ENCODE measurements around the gene CRYGB.
A peak's percentile ranks its signal among the peaks of the same experiment; 100 is the strongest.
"Not testable (repeated sequence)": the region's sequence is repeated elsewhere in the genome, so short reads cannot be mapped to it uniquely, and the experiment has no call there.

CRYGB gene

DNA sequence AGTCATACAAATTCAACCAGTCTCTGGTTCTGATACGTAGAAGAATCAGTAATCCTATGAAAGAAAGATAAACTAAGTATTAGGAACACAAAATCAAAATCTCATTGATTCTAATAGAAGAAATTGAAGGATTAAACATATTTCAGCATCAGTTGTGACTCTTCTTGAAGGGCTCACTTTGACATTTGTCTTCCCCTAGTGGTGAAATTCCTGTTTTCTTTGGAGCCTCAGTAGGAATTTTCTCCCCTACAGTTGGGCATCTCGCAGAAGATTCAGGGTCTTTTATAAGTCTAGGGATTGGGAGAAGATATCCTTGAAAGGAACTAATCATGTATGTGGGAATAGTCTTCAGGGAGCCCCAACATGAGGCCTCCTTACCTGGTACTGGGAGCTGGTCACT is 2.8 kb upstream of the CRYGB start:
- DNase-seq: no peak

DNA sequence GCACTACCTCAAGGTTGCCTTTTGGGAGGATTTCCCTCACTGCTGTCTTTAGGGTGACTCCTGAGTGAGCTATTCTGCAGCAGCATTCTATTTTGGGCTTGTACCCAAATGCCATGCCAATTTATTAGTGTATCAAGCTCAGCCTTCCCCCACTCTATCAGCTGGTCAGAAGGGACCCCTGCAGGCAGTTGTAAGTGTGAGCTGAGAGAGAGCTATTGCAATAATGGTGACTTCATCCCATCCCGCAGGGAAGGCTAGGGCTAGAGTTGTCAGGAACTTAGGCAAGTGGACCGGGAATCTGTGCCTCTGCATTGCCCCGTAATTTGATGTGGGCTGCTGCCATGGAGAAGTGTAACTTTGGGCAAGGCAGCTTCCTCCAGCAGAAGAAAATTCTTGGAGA is 1.8 kb upstream of the CRYGB start:
- DNase-seq: no peak

DNA sequence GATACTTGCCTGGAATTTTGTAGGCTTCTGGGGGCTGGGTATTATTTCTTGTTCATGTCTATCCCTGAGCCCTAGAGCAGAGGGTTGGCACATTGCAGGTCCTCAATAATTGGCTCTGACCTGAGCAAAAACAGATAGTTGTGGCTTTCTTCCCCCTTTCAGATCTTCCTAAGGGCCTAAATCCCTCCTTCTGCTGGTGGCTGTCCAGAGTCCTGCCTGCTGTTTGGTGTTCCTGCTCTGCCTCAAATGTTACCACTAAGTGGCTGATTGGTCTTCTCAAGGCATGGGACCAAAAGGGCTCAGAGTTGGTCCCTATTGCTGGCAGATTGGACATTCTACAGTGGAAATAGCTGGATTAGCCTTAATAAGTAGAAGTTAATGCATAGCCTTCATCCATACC is 1.1 kb upstream of the CRYGB start:
- DNase-seq: no peak

DNA sequence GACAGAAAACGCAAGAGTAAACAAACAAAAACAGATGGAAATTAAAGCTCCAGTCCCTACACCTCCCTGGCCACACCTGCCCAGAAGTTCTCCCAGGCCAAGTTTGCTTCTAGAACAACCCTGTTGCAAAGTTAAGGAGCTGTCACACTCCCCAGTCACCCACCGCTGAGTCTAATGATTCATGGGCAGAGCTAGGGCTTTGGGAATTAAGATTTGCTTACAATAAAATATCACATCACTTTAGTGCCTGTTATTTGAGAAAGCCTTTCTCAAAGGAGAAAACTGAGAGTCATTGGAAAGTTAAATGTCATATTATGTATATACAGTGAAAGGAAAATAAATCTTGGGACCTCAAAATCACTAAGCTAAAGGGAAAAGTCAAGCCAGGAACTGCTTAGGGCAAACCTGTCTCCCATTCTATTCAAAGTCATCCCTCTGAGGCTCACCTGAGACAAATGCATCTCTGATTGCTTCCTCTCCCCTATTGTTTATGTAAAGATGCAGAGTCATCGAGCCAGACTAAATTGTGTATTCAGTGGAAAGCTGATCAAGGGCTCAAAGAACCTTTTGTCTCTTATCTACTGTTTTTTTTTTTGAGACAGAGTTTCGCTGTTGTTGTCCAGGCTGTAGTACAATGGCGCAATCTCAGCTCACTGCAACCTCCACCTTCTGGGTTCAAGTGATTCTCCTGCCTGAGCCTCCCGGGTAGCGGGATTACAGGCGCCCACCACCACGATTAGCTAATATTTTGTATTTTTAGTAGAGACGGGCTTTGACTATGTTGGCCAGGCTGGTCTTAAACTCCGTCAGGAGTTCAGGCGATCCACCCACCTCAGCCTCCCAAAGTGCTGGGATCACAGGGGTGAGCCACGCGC is 2.8 kb downstream of the CRYGB start:
- no peak for DNase-seq

DNA sequence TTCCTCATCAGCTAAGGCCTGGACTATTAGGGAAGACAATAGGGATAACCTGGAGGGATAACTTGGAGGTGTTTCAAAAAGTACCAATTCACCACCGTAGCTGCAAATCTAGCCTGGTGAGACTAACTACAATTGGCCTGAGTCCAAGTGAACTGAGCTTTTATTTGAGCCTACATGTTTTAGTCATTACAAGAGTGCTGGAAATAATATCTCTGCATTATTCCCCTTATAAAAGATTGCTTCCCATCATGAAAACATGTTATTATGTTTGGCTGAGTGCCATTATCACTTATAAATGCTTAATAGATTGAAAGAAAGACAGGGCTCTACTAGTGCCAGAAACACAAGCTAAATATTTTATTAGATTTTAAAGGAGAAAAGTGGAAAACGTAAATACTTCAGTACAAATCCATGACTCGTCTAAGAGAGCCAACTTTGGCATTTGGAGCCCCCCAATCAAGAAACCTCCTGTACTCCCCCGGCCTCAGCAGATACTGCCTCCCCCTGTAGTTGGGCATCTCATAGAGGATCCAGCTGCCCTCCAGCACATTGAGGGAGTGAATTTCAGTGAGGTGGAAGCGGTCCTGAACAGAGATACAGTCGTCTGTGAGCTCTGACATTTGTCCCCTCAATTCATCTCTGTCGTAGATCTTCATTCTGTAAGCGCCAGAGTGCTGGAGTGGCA is 3.6 kb downstream of the CRYGB start:
- DNase-seq: no peak

DNA sequence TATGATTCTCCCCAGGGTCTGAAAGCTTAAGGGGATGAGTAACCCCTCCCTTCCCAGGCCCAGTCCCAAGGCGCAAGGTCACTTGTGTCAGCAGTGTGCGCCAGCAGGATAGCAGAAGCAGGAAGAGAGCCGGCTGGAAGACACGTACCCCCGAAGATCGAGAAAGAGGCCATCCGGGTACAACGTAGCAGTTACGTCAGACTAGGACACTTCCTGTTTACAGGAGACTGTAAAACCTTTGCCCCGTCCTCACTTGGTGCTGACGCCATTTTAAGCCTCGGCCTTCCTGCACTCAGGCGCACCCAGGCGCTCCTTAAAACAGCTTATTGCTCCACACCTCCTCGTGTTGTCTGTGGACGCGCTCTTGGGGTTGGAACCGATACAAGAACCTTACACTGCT is 6.5 kb downstream of the CRYGB start:
- no peak for DNase-seq

DNA sequence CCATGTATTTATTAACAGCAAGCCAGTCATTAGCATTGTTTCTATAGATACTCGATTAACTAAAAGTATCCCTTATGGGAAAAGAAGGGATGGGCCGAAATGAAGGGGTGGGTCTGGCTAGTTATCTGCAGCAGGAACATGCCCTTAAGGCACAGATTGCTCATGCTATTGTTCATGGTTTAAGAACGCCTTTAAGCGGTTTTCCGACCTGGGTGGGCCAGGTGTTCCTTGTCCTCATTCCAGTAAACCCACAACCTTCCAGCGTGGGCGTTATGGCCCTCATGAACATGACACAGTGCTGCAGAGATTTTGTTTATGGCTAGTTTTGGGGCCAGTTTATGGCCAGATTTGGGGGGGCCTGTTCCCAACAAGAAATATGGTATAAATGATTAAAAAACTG is 7.6 kb downstream of the CRYGB start:
- DNase-seq: not testable (repeated sequence)

DNA sequence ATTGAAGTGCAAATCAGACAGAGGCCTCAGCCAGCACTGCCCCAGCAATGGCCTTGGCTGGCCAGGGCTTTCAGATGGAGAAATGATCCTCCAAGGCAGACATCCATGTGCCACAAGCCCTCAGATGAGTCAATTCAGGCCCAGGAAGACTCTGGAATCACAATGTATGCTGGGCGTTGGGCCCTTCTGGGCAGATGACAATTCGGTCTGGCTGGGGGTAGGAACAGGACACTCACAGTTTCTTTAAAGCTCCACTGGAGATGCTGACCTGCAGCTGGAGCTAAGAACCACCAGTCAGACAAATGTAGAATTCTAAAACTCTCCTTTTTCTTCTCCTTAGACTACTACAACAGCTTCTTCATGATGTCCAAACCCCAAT is 9.3 kb downstream of the CRYGB start:
- DNase-seq: no peak

DNA sequence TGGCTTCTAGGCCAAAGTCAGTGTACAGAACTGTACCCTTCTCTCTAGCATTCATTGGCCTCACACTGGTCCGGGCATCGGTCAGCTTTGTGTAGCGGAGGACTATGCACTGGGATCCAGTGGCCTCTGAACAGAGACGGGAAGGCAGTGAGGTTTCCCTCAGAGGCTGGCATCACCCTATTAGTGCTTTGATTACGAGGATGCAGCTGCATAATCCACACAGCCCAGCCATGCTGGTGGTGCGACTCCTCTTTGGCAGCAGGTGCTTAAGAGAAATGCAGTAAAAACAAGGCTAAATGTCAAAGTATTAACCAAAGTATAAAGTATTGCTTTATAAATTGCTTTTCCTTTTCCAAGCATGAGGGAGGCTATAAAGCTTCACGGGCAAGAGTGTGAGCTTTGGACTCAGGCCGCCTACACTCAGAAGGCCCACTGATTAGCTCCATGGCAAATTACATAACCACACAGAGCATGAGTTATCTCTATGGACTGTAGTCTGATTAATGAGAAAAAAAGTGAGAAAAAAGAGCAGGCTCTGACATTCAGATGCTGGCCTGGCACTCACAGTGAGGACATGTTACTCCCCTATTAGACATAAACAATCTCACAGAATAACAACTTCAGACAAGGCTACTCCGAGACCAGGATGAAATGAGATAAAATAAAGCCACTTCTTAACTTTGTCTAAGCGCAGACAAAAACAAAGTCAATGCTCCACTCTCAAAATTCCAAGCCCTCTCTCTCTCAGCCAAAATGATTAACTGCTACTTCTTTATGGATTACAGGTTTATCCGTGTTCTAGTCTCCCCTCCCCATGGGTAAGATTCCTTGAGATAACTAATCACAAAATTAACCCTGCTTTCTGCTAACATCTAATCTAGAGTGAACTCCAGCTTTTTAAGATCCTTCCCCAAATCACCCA is 9.9 kb downstream of the CRYGB start:
- DNase-seq: no peak

DNA sequence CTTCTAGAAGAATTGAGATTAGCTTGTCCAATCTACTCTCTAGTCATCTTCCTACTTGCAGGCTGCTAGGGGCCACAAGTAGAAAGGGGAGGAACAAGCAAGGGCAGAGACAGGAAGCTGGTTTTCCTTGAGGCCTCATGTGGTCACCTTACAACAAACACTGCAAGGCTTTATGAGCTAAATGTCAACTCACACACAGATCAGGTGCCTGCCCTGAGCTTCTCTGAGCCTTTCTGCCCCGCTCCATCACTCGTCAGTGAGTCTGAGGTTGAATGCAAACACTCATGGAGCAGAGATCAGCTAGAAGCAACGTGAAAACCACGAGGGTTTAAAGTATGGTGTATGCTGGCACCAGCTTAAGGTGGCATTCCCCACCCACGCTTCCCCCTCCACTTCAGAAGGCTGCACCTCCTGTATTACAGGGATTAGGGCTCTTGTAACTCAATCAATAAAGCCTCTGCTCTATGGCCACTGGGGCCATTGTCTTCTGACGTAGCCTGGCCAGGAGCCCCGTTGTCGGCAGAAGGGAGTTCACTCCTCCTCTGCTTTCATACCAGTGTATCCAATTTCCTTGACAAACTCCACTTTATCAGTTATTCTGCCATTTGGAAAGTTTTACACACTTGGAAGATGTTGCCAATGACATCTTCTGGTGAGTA is 10.9 kb downstream of the CRYGB start:
- peak; percentile 59 for DNase-seq

DNA sequence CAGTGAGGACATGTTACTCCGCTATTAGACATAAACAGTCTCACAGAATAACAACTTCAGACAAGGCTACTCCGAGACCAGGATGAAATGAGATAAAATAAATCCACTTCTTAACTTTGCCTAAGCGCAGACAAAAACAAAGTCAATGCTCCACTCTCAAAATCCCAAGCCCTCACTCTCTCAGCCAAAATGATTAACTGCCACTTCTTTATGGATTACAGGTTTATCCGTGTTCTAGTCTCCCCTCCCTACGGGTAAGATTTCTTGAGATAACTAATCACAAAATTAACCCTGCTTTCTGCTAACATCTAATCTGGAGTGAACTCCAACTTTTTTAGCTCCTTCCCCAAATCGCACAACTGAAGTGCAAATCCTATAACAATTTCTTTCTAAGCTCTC is 15.2 kb downstream of the CRYGB start:
- DNase-seq: no peak

DNA sequence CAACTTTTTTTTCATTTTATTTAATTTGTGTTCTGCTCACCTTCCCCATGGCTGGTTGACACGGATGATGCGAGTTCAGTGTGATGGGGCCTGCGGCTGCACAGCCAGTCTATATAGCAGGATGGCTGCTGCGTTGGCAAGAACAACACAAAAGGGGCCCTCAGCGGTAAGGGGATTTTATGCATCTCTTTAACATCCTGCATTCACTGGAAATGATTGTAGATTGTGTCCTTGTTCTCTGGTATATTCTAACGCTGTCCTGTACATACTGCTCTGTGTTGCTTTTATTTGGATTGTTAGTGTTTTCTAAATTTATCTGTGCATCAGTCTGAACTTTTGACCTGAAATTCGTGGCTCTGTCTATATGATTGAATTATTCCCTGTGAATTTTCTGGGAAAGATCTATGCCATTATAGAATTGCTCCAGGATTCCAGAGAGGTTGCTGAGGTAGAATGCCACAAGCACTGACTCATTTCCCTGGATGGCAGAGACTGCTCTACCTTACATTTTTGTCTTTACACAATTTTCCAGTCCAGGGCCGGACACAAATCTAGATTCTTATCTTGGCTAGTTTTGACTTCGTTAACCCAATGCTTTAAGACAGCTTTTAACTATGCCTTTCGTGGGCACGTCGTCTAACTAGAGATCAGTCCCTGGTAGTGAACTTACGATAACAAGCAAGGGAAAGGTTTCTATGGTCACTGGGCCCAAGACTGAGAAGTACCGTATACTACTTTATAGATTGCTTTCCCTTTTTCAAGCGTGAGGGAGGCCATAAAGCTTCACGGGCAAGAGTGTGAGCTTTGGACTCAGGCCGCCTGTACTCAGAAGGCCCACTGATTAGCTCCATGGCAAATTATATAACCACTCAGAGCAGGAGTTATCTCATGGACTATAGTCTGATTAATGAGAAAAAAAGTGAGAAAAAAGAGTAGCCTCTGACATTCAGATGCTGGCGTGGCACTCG is 15.9 kb downstream of the CRYGB start, which contains the start of gene CRYGC:
Gene CRYGC (minus strand): TSS at position 85 of the 968 bp plus-strand sequence. CDS start 36 bp downstream, at position 49.
- no peak for DNase-seq

DNA sequence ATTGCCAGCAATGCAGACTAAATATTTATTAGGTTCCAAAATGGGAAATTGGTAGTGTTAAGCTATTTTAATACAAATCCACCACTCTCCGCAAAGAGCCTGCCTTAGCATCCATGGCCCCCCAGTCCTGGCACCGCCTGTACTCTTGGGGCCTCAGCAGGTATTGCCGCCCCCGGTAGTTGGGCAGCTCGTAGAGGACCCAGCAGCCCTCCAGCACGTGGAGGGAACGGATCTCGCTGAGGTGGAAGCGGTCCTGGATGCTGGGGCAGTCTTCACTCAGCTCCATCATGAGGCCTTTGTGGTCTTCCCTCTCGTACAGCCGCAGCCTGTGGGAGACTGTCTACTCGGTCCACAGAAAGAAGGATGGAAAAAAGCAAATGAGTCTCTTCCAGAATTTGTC is 17.8 kb downstream of the CRYGB start:
- DNase-seq: no peak

DNA sequence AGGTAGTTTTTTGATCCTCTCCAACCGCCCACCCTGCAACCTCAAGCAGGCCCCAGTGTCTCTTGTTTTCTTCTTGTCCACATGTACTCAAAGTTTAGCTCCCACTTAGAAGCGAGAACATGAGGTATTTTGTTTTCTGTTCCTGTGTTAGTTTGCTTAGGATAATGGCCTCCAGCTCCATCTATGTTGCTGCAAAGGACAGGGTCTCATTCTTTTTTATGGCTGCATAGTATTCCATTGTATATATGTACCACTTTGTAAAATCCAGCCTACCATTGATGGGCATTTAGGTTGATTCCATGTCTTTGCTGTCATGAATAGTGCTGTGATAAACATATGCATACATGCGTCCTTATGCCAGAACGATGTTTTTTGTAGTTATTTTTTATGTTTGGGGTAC is 18.9 kb downstream of the CRYGB start:
- DNase-seq: no peak

DNA sequence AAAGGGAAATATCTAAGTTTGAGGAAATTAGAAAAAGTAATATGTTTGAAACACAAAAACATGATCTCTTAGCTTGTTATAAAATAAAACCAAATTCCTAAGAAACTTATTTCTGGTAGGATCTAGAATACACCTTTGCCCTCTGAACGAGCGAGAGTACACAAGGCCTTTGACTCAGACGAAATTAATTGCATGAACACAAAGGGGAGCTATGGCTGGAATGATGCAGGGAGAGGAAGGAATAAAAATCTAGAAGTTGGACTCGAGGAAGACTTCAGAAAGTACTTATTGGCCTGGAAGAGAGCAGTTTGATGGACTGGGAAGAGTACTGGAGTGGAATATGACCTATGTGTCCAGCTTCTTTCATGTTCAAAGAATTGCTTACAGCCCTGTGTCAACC is 20.7 kb downstream of the CRYGB start:
- no peak for DNase-seq

DNA sequence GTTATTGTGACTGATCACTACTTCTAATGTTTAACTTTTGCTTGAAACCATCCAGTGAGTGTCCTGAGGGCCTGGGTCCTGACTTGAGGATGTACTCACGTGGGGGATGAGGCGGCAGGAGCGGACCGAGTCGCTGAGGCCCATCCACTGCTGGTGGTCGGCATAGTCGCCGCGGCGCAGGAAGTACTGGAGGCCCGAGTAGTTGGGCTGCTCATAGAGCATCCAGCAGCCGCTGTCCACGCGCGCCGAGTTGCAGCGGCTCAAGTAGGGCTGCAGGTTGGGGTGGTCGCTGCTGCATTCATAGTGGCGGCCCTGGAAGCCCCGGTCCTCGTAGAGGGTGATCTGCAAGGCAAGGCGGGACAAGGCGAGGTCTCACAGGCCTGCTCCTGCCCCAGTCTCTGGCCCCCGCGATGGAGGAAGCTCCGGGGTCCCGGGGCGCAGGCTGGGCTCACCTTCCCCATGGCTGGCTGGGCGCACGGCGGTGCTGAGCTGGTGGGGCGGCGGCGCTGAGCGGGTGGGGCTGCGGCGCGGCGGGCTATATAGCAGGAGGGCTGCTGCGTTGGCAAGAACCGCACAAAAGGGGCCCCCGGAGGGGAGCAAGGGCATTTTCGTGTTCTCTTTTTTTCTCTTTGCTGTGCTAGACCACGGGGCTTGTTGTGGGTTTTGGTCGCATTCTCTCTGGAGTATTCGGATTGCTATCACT is 21.8 kb downstream of the CRYGB start, which contains the start of gene CRYGD:
Gene CRYGD (minus strand): TSS at position 512 of the 703 bp plus-strand sequence. CDS start 51 bp downstream, at position 461.
- DNase-seq: peak; percentile 59

DNA sequence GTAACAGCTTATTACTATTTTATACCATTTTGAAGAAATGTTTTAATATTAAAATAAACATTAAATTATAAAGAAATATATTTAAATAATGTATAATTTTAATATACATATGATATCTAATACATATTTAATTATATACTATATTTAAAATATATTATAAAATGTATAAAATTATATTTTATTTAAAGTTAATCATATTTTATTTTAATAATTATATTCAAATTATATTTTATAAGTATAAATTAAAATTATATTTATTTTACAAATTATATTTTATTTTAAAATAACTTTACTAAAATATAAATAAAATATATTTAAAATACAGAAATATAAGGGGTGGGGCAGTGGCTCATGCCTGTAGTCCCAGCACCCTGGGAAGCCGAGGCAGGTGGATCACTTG is 23.7 kb downstream of the CRYGB start:
- no peak for DNase-seq

DNA sequence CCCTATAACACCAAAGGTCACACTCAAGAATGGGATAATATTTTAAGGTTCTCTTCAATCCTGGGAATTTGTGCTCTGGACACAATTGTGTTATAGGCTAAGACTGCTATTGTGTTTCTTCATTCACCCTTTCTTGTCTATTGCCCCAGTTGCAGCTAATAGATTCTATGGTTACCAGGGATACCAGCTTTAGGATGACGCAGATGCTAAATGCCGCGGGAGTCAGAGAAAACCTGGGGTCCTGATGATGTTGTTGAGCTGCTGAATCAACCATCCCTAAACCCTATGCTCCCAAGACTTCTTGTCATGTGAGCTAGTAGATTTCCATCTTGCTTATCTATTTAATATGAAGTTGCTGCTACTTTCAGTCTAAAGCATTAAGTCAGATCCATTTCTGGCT is 27.0 kb downstream of the CRYGB start:
- no peak for DNase-seq

DNA sequence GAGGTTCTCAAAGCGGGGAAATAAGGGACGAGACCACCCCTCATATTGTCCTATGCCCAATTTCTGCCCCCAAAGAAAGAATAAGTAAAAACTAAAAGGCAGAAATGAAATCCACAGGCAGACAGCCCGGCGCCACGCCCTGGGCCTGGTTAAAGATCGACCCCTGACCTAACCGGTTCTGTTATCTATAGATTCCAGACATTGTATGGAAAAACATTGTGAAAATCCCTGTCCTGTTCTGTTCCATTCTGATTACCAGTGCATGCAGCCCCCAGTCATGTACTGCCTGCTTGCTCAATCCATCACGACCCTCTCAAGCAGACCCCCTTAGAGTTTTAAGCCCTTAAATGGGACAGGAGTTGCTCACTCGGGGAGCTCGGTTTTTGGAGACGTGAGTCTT is 28.6 kb downstream of the CRYGB start:
- not testable (repeated sequence) for DNase-seq

DNA sequence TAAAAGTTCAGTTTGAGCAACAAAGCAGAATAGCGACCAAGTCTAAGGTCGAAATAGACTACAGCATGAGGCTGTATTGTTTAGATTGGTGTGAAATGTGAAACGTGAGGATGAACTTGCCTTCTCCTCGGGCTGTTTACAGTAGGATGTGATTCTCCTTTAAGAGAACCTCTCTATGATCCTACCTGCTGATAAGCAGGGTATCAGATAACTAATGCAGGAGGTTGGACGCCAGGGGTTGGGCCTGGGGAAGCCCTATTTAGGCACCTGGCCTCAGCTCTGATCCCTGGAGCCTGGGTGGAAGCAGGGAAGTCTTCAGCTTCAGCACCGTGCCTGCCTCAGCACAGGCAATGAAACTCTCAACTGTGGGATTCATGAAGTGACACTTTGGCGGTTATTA is 33.0 kb downstream of the CRYGB start:
- DNase-seq: peak; percentile 28

DNA sequence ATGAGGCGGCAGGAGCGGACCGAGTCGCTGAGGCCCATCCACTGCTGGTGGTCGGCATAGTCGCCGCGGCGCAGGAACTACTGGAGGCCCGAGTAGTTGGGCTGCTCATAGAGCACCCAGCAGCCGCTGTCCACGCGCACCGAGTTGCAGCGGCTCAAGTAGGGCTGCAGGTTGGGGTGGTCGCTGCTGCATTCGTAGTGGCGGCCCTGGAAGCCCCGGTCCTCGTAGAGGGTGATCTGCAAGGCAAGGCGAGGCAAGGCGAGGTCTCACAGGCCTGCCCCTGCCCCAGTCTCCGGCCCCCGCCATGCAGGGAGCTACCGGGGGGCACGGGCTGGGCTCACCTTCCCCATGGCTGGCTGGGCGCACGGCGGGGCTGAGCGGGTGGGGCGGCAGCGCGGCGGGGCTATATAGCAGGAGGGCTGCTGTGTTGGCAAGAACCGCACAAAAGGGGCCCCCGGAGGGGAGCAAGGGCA is 33.6 kb downstream of the CRYGB start:
- DNase-seq: peak; percentile 33
